GM19372 (cell line): ENCODE data around the gene ACHE.
"Not testable (repeated sequence)": the region's sequence is repeated elsewhere in the genome, so short reads cannot be mapped to it uniquely, and the experiment has no call there.

Experiments used
- ATAC-seq: cut with Tn5 transposase; IDR thresholded peaks from one replicate; pipeline ENCODE4 v1.9.1; 2021; ENCODE audit warnings: mild to moderate bottlenecking, low read depth, moderate library complexity; ENCODE audit not compliant: unreplicated experiment

ACHE gene

DNA sequence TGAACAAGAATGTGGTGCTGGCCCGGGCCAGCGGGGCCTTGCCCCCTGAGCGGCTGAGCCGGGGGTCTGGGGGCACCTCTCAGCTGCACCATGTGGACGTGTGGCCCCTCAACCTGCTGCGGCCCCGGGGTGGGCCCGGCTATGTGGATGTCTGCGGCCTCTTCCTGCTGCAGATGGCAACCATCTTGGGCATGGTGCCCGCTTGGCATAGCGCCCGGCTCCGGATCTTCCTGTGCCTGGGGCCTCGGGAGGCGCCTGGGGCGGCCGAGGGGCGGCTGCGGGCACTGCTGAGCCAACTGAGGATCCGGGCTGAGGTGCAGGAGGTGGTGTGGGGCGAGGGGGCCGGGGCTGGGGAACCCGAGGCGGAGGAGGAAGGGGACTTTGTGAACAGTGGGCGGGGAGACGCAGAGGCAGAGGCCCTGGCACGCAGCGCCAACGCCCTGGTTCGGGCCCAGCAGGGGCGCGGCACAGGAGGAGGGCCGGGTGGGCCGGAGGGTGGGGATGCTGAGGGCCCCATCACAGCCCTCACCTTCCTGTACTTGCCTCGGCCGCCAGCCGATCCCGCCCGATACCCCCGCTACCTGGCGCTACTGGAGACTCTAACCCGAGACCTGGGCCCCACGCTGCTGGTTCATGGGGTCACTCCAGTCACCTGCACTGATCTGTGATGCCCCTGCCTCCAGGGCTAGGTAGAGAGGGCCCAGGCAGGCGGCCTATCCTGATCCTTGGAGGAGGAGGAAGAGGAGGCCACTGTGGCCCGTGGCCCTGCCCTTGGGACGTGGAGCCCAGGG lies 29.6 kb downstream of the ACHE start:
- no peak for ATAC-seq

DNA sequence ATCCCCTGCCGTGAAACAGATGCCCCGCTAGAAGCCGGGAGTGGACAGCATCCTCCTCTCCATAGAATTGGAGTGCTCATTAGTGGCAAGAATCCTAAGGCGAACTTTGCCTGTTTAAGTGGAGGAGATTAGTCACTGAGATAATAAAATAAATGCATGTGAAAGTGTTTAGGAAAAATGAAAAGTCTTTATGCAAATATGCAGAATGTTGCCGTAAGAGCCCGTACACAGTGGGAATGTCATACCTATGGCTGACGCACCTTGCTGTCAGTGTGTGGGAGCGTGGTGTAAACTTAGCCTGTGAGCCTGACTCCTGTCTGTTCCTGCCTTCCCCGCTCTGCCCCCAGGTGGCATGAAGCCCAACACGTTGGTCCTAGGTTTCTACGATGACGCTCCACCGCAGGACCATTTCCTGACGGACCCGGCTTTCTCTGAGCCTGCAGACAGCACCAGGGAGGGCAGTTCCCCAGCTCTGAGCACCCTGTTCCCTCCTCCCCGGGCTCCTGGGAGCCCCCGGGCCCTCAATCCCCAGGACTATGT lies 30.2 kb downstream of the ACHE start:
- no peak for ATAC-seq

DNA sequence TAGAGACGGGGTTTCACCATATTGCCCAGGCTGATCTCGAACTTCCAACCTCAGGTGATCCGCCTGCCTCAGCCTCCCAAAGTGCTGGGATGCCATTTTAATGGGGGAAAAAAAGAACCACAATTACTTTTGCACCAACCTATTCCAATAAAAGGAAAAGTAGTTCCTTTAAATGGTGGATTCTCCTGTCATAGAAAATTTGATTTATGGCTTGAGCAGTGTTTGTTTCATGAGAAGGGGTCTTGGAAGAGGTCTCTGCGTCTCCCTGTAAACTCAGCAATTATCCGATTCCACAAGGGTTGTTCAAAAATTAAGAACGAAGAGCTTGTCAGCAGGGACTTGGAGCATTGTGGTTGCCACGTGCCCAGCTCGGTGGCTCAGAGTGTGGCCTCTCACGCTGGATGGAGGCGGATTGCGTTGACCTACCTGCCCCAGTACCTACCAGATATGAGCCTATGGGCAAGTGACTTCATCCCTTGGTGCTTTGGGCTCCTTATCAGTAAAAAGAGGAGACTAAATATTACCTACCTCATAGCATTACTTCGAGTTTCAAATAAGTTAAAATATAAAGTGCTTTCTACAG lies 31.3 kb downstream of the ACHE start:
- no peak for ATAC-seq

GRCh38 chr7:100863406-100863950 lies 32.2 kb downstream of the ACHE start:
- ATAC-seq, result no peak

DNA sequence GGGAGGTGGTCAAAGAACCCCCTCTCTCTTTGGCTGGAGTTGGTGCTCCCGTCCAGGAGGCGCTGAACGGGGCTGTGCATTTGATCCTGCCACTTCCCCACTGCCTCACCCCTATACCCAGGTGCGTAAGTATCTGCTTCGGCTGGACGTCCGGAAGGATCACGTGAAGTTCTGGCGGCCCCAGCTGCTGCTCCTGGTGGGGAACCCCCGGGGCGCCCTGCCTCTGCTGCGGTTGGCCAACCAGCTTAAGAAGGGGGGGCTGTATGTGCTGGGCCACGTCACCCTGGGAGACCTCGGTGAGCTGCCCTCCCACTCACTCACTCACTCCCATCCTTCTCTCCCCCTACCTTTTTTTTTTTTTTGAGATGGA lies 34.1 kb downstream of the ACHE start:
- ATAC-seq, result no peak

- no peak for ATAC-seq
These were observed 34.7 kb downstream of the ACHE start for GRCh38 chr7:100860702-100861615.

- ATAC-seq, result no peak
These were observed 35.8 kb downstream of the ACHE start for GRCh38 chr7:100859856-100860255.

- ATAC-seq, result no peak
These were observed 38.8 kb downstream of the ACHE start for GRCh38 chr7:100856871-100857282.

GRCh38 chr7:100855515-100855914 lies 40.2 kb downstream of the ACHE start:
- no peak for ATAC-seq

DNA sequence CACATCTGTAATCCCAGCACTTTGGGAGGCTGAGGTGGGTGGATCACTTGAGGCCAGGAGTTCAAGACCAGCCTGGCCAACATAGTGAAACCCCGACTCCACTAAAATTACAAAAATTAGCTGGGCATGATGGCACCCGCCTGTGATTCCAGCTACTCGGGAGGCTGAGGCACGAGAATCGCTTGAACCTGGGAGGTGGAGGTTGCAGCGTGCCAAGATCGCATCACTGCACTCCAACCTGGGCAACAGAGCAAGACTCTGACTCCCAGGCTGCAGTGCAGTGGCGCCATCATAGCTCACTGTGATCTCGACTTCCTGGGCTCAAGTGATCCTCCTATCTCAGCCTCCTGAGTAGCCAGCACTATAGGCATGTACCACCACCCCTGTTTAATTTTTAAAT lies 40.8 kb downstream of the ACHE start:
- not testable (repeated sequence) for ATAC-seq

DNA sequence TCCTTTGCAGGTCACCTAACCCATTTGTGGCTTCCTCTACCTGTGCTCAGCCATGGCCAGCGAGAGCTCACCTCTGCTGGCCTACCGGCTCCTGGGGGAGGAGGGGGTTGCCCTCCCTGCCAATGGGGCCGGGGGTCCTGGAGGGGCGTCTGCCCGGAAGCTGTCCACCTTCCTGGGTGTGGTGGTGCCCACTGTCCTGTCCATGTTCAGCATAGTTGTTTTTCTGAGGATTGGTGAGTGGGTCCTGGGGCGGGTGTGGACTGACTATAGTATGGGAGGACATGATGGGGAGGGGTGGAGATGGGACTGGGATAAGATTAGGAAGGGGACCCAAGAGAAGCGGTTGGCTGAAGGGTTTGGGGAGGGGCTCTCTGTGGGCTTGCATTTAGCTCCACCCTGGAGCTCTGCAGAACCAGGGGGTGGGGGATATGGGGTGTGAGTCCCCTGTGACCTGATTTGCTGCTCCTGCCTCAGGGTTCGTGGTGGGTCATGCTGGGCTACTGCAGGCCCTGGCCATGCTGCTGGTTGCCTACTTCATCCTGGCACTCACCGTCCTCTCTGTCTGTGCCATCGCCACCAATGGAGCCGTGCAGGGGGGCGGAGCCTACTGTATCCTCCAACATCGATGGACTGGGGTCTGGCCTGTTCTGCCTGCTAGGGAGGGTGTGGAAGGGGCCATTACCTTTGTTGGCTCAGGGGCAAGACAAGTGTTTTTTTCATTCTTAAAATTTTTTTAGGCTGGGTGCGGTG lies 41.4 kb downstream of the ACHE start:
- ATAC-seq, result no peak

- ATAC-seq, result peak; percentile 88
These were observed 43.4 kb downstream of the ACHE start, which contains the start of gene SLC12A9 for GRCh38 chr7:100852048-100852872. Gene SLC12A9 (plus strand): TSS chr7:100852713. CDS start chr7:100854198, 1,485 bp downstream.

DNA sequence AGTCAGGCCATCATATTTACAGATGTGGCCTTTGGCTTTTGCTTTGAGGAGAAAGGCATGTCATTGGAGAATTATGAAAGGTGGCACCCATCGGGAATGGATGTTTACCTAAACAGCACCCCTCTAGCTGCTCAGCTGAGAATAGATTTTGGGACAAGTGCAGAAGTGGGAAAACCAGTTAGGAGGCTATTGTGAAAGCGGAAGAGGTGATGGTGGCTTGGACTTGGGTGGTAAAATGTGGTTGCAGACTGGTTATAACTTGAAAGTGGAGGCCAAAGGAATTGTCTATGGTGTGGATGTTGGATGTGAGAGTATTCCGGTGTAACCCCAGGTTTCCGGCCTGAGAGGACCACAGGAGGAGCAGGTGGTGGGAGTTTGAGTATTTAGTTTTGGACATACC lies 48.3 kb downstream of the ACHE start:
- ATAC-seq, result no peak

GRCh38 chr7:100840470-100841100 lies 55.1 kb downstream of the ACHE start:
- ATAC-seq, result no peak
